ENCODE data around the gene RABGAP1.

Gene RABGAP1

DNA sequence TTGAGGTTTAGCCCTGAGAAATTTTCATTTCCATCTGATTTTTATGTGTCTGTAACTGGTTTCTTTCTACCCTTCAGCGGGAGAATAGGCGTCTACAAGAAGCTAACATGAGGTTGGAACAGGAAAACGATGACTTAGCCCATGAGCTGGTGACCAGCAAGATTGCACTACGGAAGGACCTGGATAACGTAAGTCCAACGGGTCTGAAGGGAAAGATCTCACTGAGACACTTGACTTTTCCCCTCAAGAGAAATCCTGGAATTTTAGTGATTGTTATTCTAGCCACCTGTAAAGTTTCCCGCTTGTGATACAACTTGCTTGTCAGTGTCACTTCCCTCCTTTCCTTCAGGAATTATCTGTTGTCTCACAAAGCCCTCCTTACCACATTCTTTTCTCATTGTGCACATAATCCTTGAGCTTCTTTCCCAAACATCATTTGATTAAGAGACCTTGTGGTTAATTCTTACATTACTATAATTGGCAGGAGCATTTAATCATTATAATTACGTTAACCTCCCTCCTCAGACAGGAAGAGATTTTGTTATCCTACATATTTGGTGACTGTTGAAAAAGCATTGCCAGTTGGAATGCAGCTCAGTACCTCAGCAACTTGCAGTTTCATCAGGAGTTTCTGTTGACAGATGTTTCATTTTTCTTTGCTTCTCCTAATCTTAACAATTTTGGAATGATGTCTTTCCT, 149.5 kb downstream of the RABGAP1 start:
- ChIA-PET POLR2A (no interaction called here), CTCF (interaction anchor here (0.5 to 2.6 kb wide), 5 partner anchors 8 to 610 kb away, joined by 3 to 13 read pairs (median 3); no protein-coding TSS in a partner anchor)
- H3K4me3 ChIP-seq (ENCODE audit: low read depth, low read length): no peak overlapping the region
- TF ChIP-seq, protein P1, sequence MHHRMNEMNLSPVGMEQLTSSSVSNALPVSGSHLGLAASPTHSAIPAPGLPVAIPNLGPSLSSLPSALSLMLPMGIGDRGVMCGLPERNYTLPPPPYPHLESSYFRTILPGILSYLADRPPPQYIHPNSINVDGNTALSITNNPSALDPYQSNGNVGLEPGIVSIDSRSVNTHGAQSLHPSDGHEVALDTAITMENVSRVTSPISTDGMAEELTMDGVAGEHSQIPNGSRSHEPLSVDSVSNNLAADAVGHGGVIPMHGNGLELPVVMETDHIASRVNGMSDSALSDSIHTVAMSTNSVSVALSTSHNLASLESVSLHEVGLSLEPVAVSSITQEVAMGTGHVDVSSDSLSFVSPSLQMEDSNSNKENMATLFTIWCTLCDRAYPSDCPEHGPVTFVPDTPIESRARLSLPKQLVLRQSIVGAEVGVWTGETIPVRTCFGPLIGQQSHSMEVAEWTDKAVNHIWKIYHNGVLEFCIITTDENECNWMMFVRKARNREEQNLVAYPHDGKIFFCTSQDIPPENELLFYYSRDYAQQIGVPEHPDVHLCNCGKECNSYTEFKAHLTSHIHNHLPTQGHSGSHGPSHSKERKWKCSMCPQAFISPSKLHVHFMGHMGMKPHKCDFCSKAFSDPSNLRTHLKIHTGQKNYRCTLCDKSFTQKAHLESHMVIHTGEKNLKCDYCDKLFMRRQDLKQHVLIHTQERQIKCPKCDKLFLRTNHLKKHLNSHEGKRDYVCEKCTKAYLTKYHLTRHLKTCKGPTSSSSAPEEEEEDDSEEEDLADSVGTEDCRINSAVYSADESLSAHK (tag by site-specific recombination; IDR thresholded peaks at IDR 0.05): no peak
- TF ChIP-seq MYNN (tag by site-specific recombination; IDR thresholded peaks at IDR 0.05; ENCODE audit: borderline replicate concordance) (no peak), ZNF830 (tag by site-specific recombination; IDR thresholded peaks at IDR 0.05; ENCODE audit: low read depth) (no peak)
- peaks cover 8 to 77% of the 10 kb centered on the region in 2 experiments for H3K36me3 ChIP-seq (ENCODE audit: control insufficient read depth in 2 of 2, insufficient read depth in 1 of 2, low read length in 2 of 2)
- no peak overlapping the region for H3K27ac ChIP-seq (ENCODE audit: extremely low read depth, low read depth, low read length)
- H3K9me3 ChIP-seq (ENCODE audit: control insufficient read depth, insufficient read depth, low read depth, low read length): no peaks in the 10 kb centered on the region
- H3K4me1 ChIP-seq (ENCODE audit: control insufficient read depth, insufficient read depth, low read length): no peaks in the 10 kb centered on the region

DNA sequence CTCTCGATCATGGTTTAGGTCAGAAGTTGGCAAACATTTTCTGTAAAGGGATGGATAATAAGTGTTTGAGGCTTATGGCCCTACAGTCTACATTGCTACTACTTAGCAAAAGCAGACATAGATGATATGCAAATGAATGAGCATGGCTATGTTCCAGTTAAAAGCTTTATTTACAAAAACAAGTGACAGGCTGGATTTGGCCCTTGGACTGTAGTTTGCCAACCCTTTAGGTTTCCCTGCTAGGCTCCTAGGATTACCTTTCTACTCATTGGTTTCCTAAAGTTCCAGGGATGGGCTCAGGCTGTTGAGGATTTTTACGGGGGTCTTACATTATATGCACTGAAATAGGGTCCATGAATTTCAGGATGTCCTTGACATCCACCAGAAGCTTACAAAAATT, 150.1 kb downstream of the RABGAP1 start:
- H3K27ac ChIP-seq (ENCODE audit: extremely low read depth, low read depth, low read length): no peak overlapping the region
- POLR2A ChIA-PET: no interaction called here
- H3K4me1 ChIP-seq (ENCODE audit: control insufficient read depth, insufficient read depth, low read length): no peaks in the 10 kb centered on the region
- TF ChIP-seq EGR2 (tag by site-specific recombination; IDR thresholded peaks at IDR 0.05; ENCODE audit: low read depth): no peak
- CTCF ChIA-PET: interaction anchor here (0.5 to 2.6 kb wide), 5 partner anchors 13 to 259 kb away, joined by 3 to 13 read pairs (median 3); no protein-coding TSS in a partner anchor
- no peaks in the 10 kb centered on the region for H3K9me3 ChIP-seq (ENCODE audit: control insufficient read depth, insufficient read depth, low read depth, low read length)
- peaks cover 10 to 75% of the 10 kb centered on the region in 2 experiments for H3K36me3 ChIP-seq (ENCODE audit: control insufficient read depth in 2 of 2, insufficient read depth in 1 of 2, low read length in 2 of 2)
- no peak overlapping the region for H3K4me3 ChIP-seq (ENCODE audit: low read depth, low read length)

DNA sequence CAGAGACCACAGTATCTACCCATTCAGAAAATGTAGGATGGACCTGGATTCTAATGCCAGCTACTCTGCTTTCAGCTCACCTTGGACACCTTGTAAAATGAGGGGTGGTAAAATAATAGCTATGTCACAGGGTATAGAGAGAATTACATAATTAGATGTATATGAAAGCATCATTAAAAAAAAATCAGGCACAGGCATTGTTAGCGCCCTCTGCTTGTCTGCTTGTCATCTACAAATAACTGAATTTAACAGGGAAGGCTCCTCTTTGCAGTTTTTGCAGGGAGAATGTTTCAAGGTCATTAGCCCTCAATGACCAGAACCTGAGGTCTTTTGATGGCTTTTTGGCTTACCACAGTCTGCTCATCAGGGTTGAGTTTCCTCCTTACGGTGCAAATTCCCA, 150.6 kb downstream of the RABGAP1 start:
- Histone ChIP-seq H3K36me3 (ENCODE audit: control insufficient read depth in 2 of 2, insufficient read depth in 1 of 2, low read length in 2 of 2) (peaks cover 12 to 76% of the 10 kb centered on the region in 2 experiments), H3K4me1 (ENCODE audit: control insufficient read depth, insufficient read depth, low read length) (no peaks in the 10 kb centered on the region), H3K4me3 (ENCODE audit: low read depth, low read length) (no peak overlapping the region), H3K27ac (ENCODE audit: extremely low read depth, low read depth, low read length) (no peak overlapping the region), H3K9me3 (ENCODE audit: control insufficient read depth, insufficient read depth, low read depth, low read length) (no peaks in the 10 kb centered on the region)
- POLR2A ChIA-PET: no interaction called here
- TF ChIP-seq ZNF610 (tag by site-specific recombination; IDR thresholded peaks at IDR 0.05; ENCODE audit: borderline replicate concordance) (no peak), ZNF37A (tag by site-specific recombination; IDR thresholded peaks at IDR 0.05) (no peak), ZBTB17 (tag by site-specific recombination; IDR thresholded peaks at IDR 0.05) (no peak), HOXD13 (CRISPR knock-in tag; IDR thresholded peaks at IDR 0.05; ENCODE audit: borderline replicate concordance) (no peak), ZNF2 (tag by site-specific recombination; IDR thresholded peaks at IDR 0.05) (no peak), ZNF112 (tag by site-specific recombination; IDR thresholded peaks at IDR 0.05) (no peak), ZFP41 (tag by site-specific recombination; IDR thresholded peaks at IDR 0.05; ENCODE audit: borderline replicate concordance) (no peak), ZNF747 (tag by site-specific recombination; IDR thresholded peaks at IDR 0.05) (no peak), ZNF48 (tag by site-specific recombination; IDR thresholded peaks at IDR 0.05) (no peak)
- CTCF ChIA-PET: interaction anchor here (0.5 to 2.6 kb wide), 8 partner anchors 10 to 258 kb away, joined by 3 to 13 read pairs (median 4); no protein-coding TSS in a partner anchor

DNA sequence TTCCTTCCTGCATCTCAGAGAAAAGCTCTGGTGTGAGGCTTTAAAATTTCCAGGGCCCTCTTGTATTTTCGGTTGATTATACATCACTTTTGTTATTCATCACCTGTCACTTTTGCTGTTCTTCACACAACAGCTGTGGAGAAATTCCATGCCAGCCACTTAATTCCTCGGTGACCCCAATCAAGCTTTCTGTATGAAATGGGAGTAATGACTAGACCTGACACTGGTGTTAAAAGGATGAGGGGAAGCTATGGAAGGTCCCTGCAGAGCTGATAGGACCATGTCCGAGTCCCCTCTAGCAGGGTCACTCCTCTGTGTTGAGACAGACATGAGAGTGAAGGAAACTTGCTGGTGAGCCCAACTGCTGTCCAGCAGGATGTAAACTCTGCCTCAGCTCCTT, 152.3 kb downstream of the RABGAP1 start:
- Histone ChIP-seq H3K36me3 (ENCODE audit: control insufficient read depth in 2 of 2, insufficient read depth in 1 of 2, low read length in 2 of 2) (peaks cover 18 to 81% of the 10 kb centered on the region in 2 experiments), H3K27ac (ENCODE audit: extremely low read depth, low read depth, low read length) (no peak overlapping the region), H3K4me1 (ENCODE audit: control insufficient read depth, insufficient read depth, low read length) (no peaks in the 10 kb centered on the region), H3K4me3 (ENCODE audit: low read depth, low read length) (no peak overlapping the region), H3K9me3 (ENCODE audit: control insufficient read depth, insufficient read depth, low read depth, low read length) (no peaks in the 10 kb centered on the region)
- ChIA-PET POLR2A (no interaction called here), CTCF (interaction anchor here (0.7 to 3.4 kb wide), 8 partner anchors 8 to 292 kb away, joined by 3 to 32 read pairs (median 5); no protein-coding TSS in a partner anchor)
- no peak for TF ChIP-seq ZNF335 (tag by site-specific recombination; conservative IDR thresholded peaks at IDR 0.05)
- TF ChIP-seq SALL2 (tag by site-specific recombination; IDR thresholded peaks at IDR 0.05; ENCODE audit: borderline replicate concordance): no peak
- TF ChIP-seq ZBTB6 (tag by site-specific recombination; IDR thresholded peaks at IDR 0.05): no peak
- TF ChIP-seq, protein P2, sequence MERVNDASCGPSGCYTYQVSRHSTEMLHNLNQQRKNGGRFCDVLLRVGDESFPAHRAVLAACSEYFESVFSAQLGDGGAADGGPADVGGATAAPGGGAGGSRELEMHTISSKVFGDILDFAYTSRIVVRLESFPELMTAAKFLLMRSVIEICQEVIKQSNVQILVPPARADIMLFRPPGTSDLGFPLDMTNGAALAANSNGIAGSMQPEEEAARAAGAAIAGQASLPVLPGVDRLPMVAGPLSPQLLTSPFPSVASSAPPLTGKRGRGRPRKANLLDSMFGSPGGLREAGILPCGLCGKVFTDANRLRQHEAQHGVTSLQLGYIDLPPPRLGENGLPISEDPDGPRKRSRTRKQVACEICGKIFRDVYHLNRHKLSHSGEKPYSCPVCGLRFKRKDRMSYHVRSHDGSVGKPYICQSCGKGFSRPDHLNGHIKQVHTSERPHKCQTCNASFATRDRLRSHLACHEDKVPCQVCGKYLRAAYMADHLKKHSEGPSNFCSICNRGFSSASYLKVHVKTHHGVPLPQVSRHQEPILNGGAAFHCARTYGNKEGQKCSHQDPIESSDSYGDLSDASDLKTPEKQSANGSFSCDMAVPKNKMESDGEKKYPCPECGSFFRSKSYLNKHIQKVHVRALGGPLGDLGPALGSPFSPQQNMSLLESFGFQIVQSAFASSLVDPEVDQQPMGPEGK (tag by site-specific recombination; IDR thresholded peaks at IDR 0.05): no peak
- TF ChIP-seq, protein P3, sequence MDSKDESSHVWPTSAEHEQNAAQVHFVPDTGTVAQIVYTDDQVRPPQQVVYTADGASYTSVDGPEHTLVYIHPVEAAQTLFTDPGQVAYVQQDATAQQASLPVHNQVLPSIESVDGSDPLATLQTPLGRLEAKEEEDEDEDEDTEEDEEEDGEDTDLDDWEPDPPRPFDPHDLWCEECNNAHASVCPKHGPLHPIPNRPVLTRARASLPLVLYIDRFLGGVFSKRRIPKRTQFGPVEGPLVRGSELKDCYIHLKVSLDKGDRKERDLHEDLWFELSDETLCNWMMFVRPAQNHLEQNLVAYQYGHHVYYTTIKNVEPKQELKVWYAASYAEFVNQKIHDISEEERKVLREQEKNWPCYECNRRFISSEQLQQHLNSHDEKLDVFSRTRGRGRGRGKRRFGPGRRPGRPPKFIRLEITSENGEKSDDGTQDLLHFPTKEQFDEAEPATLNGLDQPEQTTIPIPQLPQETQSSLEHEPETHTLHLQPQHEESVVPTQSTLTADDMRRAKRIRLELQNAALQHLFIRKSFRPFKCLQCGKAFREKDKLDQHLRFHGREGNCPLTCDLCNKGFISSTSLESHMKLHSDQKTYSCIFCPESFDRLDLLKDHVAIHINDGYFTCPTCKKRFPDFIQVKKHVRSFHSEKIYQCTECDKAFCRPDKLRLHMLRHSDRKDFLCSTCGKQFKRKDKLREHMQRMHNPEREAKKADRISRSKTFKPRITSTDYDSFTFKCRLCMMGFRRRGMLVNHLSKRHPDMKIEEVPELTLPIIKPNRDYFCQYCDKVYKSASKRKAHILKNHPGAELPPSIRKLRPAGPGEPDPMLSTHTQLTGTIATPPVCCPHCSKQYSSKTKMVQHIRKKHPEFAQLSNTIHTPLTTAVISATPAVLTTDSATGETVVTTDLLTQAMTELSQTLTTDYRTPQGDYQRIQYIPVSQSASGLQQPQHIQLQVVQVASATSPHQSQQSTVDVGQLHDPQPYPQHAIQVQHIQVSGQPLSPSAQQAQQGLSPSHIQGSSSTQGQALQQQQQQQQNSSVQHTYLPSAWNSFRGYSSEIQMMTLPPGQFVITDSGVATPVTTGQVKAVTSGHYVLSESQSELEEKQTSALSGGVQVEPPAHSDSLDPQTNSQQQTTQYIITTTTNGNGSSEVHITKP (tag by site-specific recombination; IDR thresholded peaks at IDR 0.05): no peak

Data from HEK293 (cell line).